K562 (cell line): ENCODE data around the gene SETX. TPM values are rescaled to one million over a fixed set of nuclear protein-coding genes. Genes with fewer than 3 reads are reported as not detected.

ENCODE experiments used
- ATAC-seq: fragments of 200-7000 bp; cut with Tn5 transposase; 3 replicates; pipeline ENCODE4 v1.9.1; 2020; ENCODE audit warnings: moderate library complexity
- BruUV-seq: library from RNA; stranded (reverse); fragments of 400-500 nt; replicated peaks from 2 replicates; lab custom pipeline; 2021; lab: Mats Ljungman, UMichigan
- CTCF ChIA-PET: fragments of 300-600 bp; formaldehyde crosslinking; extraction: SDS; loops from one replicate; lab custom pipeline; 2021; ENCODE audit warnings: low intra/inter-chr PET ratio; lab: Yijun Ruan, JAX
- POLR2A ChIA-PET: fragments of 300-600, 350-650 bp; sonication (Branson Sonifier 250); formaldehyde crosslinking; extraction: SDS; loops from one replicate; lab custom pipeline; 2021; ENCODE audit warnings: antibody characterized with exemption, inconsistent platforms; lab: Yijun Ruan, JAX
- DNase-seq, 4 experiments: peaks; one replicate each; pipeline versions ENCODE4 v3.0.0 to v3.0.0-alpha.2; 2011 to 2018; ENCODE audit warnings: low spot score in 3 of 4, mixed read lengths in 3 of 4; ENCODE audit errors: extremely low read depth in 1 of 4
- FAIRE-seq: peaks from 2 replicates; lab custom pipeline; 2011; peaks lifted over from hg19 to GRCh38; lab: Jason Lieb, UNC
- H2AFZ ChIP-seq: 2 replicates; pipeline ENCODE4 v1.6.0; 2011; ENCODE audit warnings: low read depth, low read length, control low read depth, inconsistent platforms
- H3K27ac ChIP-seq: fragments of 200-600 bp; 3 replicates; pipeline ENCODE4 v1.8.0; 2011; ENCODE audit warnings: low read depth, mild to moderate bottlenecking, control low read depth, inconsistent platforms, low read length, moderate library complexity, mixed read lengths; ENCODE audit errors: extremely low read depth
- H3K27me3 ChIP-seq, 2 experiments: fragments of 300-600 bp in 1 of 2; 2 replicates in 1 of 2; 3 replicates in 1 of 2; pipeline versions ENCODE4 v1.6.0 to v1.8.0; 2011; ENCODE audit warnings: inconsistent platforms in 2 of 2, low read length in 2 of 2, mild to moderate bottlenecking in 1 of 2, mixed read lengths in 1 of 2, moderate library complexity in 1 of 2; ENCODE audit not compliant: control insufficient read depth in 2 of 2, insufficient read depth in 2 of 2
- H3K36me3 ChIP-seq: fragments of 300-600 bp; 3 replicates; pipeline ENCODE4 v1.8.0; 2011; ENCODE audit warnings: mild to moderate bottlenecking, low read length, inconsistent platforms; ENCODE audit not compliant: control insufficient read depth, insufficient read depth
- H3K4me1 ChIP-seq, 2 experiments: fragments of 200-600 bp in 1 of 2; replicated peaks in 1 of 2; 2 replicates in 1 of 2; 3 replicates in 1 of 2; pipeline versions ENCODE4 v1.5.1 to v1.8.0; 2011; ENCODE audit warnings: inconsistent platforms in 2 of 2, low read length in 2 of 2, mild to moderate bottlenecking in 1 of 2, mixed read lengths in 1 of 2, moderate library complexity in 1 of 2; ENCODE audit not compliant: control insufficient read depth in 2 of 2, insufficient read depth in 2 of 2
- H3K4me2 ChIP-seq: 2 replicates; pipeline ENCODE4 v1.6.1; 2011; ENCODE audit warnings: low read length, control low read depth, inconsistent platforms, mixed read lengths; ENCODE audit not compliant: insufficient read depth
- H3K4me3 ChIP-seq: fragments of 200-600 bp; sonication (generic), shearing (Covaris generic); 2 replicates; pipeline ENCODE4 v1.5.1; 2016; ENCODE audit warnings: control low read depth, inconsistent platforms
- H3K79me2 ChIP-seq: fragments of 200-600 bp; 3 replicates; pipeline ENCODE4 v1.8.0; 2011; ENCODE audit warnings: low read length, inconsistent platforms; ENCODE audit not compliant: control insufficient read depth, insufficient read depth
- H3K9ac ChIP-seq, 2 experiments: 2 replicates each; pipeline versions ENCODE4 v1.6.0 to v1.6.1; 2011; ENCODE audit warnings: low read depth in 2 of 2, low read length in 2 of 2, control low read depth in 1 of 2, inconsistent platforms in 1 of 2, mild to moderate bottlenecking in 1 of 2, mixed read lengths in 1 of 2; ENCODE audit not compliant: insufficient read depth in 1 of 2
- H3K9me1 ChIP-seq: one replicate; pipeline ENCODE4 v1.6.0; 2011; ENCODE audit warnings: inconsistent platforms, mild to moderate bottlenecking, low read length, moderate library complexity; ENCODE audit not compliant: control insufficient read depth, insufficient read depth
- H3K9me3 ChIP-seq: replicated peaks from 2 replicates; pipeline ENCODE4 v1.5.1; 2011; ENCODE audit warnings: low read depth, low read length, inconsistent platforms; ENCODE audit not compliant: control insufficient read depth, insufficient read depth
- H4K20me1 ChIP-seq: replicated peaks from 2 replicates; pipeline ENCODE4 v1.6.1; 2011; ENCODE audit warnings: low read length, inconsistent platforms, mixed read lengths; ENCODE audit not compliant: control insufficient read depth, insufficient read depth
- ARNT ChIP-seq, 2 experiments: fragments of 450-650 bp; IDR thresholded peaks; 2 replicates each; pipeline ENCODE4 v1.6.1; 2016; ENCODE audit warnings: mild to moderate bottlenecking in 1 of 2
- BACH1 ChIP-seq: fragments of 200-800 bp; sonication (Bioruptor generic); IDR thresholded peaks from 2 replicates; pipeline ENCODE4 v1.6.1; 2016; ENCODE audit warnings: missing genetic modification characterization, missing compliant biosample characterization
- GABPB1 ChIP-seq: sonication (generic); formaldehyde crosslinking; IDR thresholded peaks from 2 replicates; pipeline ENCODE4 v1.8.0; 2022; ENCODE audit warnings: mild to moderate bottlenecking, missing genetic modification reagents
- HMG20A ChIP-seq: fragments of 450-650 bp; formaldehyde crosslinking; conservative IDR thresholded peaks from 2 replicates; pipeline ENCODE4 v1.4.0; 2020; ENCODE audit warnings: mild to moderate bottlenecking, mixed read lengths
- MEF2A ChIP-seq: IDR thresholded peaks from 2 replicates; pipeline ENCODE4 v1.6.1; 2011; ENCODE audit warnings: low read depth, mild to moderate bottlenecking, low read length, moderate library complexity; ENCODE audit not compliant: control insufficient read depth
- POLR2H ChIP-seq: IDR thresholded peaks from 2 replicates; pipeline ENCODE4 v1.6.1; 2016; ENCODE audit warnings: missing genetic modification characterization, low read depth, mild to moderate bottlenecking, control low read depth, missing compliant biosample characterization, moderate library complexity
- RBM25 ChIP-seq: fragments of 200-400 bp; formaldehyde crosslinking; IDR thresholded peaks from 2 replicates; pipeline ENCODE4 v1.6.1; 2018; ENCODE audit warnings: low read length, low read depth, moderate library complexity; ENCODE audit not compliant: severe bottlenecking
- ZNF146 ChIP-seq: IDR thresholded peaks from one replicate; pipeline ENCODE4 v1.6.1; 2018; ENCODE audit warnings: missing compliant biosample characterization; ENCODE audit not compliant: unreplicated experiment
- ZNF644 ChIP-seq: fragments of 200-800 bp; sonication (Bioruptor generic); IDR thresholded peaks from 2 replicates; pipeline ENCODE4 v1.6.1; 2016; ENCODE audit warnings: low read depth, missing genetic modification characterization, missing compliant biosample characterization
- WGBS: fragments of 100-300 bp; shearing (Covaris generic); methylation state at CpG from one replicate; pipeline ENCODE4 v1.1.6; 2016; ENCODE audit warnings: low coverage, mixed read lengths; ENCODE audit not compliant: insufficient coverage; ENCODE audit errors: missing lambda C conversion rate; 5-methylcytosine and 5-hydroxymethylcytosine counted together
- in situ Hi-C: fragments of 300-500 bp; cut with MboI; formaldehyde crosslinking; loops from 4 replicates; pipeline ENCODE4 v1.15.0; 2018; ENCODE audit warnings: inconsistent platforms, mixed read lengths
- intact Hi-C: fragments of 100-400 bp; cut with micrococcal nuclease; formaldehyde crosslinking; loops from 2 replicates; pipeline ENCODE4 v1.14.2; 2022
- polyA plus RNA-seq, 8 experiments: library from polyadenylated mRNA; depleted of rRNA in 4 of 8; stranded (reverse) in 5 of 8; unstranded in 3 of 8; fragments of >200 nt; fragmentation: Nextera tagmentation in 2 of 8; fragmentation: Illumina TruSeq in 1 of 8; extraction: Ambion mirVana in 2 of 8; extraction: Trizol in 1 of 8; gene quantifications; 2 replicates each; pipeline versions ENCODE4 v1.2.1 to v1.2.3, GENCODE V29; 2011 to 2014; ENCODE audit warnings: inconsistent platforms in 1 of 8, missing spikeins in 1 of 8
- total RNA-seq, 7 experiments: library from RNA; depleted of rRNA in 6 of 7; stranded (reverse); fragments of >200 nt in 6 of 7; fragmentation: Illumina TruSeq in 2 of 7; extraction: Trizol in 2 of 7; gene quantifications; 2 replicates each; pipeline versions ENCODE4 v1.2.1 to v1.2.3, GENCODE V29; 2011 to 2021; ENCODE audit warnings: low replicate concordance in 1 of 7
- TF ChIP-seq, protein P1 (sequence below), 2 experiments: IDR thresholded peaks; 2 replicates each; pipeline ENCODE4 v1.6.1; 2012; ENCODE audit warnings: improper control_type of control experiment in 2 of 2, low read depth in 2 of 2, low read length in 2 of 2, borderline replicate concordance in 1 of 2
- TF ChIP-seq, protein P2 (sequence below), 2 experiments: fragments of 450-650 bp; IDR thresholded peaks; 2 replicates each; pipeline ENCODE4 v1.6.1; 2018; ENCODE audit warnings: mild to moderate bottlenecking in 2 of 2, low read depth in 1 of 2; ENCODE audit not compliant: partially characterized antibody in 2 of 2
- TF ChIP-seq, protein P3 (sequence below): sonication (generic); formaldehyde crosslinking; IDR thresholded peaks from 2 replicates; pipeline ENCODE4 v1.8.0; 2022; ENCODE audit warnings: mild to moderate bottlenecking, missing genetic modification reagents

SETX gene
- total and polyA plus RNA-seq, 9 of the 15 experiments (the other 6 are each of a cell fraction or from before 2014, with no cell fraction given), result 8.7 to 45.7 (median 28.7) TPM

DNA sequence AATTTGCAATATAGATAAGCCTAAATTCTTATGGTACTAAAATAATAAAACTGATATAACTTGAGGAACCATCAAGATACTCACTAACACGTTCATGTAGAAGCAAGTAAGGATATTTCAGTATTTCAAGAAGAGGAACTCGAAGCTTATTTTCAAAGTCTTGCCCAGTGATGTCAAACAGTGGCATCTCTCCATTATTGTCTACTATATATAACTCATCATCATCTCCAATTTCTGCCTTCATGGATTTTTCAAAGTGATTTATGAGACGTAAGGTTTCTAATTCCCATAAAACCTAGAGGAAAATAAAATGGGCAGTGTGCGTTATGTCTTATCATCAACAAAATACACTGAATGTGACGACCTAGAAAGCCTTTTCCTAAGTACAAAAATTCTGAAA, 8.6 kb downstream of the SETX start:
- peaks cover 9% of the 10 kb centered on the region; the same call in 2 of the 3 replicates for H3K79me2 ChIP-seq
- CTCF ChIA-PET, result no interaction called here
- no peak for ATAC-seq
- no peak for TF ChIP-seq BACH1
- no peak for TF ChIP-seq ZNF644
- TF ChIP-seq, protein P1, sequence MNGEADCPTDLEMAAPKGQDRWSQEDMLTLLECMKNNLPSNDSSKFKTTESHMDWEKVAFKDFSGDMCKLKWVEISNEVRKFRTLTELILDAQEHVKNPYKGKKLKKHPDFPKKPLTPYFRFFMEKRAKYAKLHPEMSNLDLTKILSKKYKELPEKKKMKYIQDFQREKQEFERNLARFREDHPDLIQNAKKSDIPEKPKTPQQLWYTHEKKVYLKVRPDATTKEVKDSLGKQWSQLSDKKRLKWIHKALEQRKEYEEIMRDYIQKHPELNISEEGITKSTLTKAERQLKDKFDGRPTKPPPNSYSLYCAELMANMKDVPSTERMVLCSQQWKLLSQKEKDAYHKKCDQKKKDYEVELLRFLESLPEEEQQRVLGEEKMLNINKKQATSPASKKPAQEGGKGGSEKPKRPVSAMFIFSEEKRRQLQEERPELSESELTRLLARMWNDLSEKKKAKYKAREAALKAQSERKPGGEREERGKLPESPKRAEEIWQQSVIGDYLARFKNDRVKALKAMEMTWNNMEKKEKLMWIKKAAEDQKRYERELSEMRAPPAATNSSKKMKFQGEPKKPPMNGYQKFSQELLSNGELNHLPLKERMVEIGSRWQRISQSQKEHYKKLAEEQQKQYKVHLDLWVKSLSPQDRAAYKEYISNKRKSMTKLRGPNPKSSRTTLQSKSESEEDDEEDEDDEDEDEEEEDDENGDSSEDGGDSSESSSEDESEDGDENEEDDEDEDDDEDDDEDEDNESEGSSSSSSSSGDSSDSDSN (IDR thresholded peaks at IDR 0.05; ENCODE audit: borderline replicate concordance in 1 of 2, low read depth in 2 of 2, low read length in 2 of 2), result no peak
- no peak for TF ChIP-seq ARNT (IDR thresholded peaks at IDR 0.05)
- TF ChIP-seq, protein P2, sequence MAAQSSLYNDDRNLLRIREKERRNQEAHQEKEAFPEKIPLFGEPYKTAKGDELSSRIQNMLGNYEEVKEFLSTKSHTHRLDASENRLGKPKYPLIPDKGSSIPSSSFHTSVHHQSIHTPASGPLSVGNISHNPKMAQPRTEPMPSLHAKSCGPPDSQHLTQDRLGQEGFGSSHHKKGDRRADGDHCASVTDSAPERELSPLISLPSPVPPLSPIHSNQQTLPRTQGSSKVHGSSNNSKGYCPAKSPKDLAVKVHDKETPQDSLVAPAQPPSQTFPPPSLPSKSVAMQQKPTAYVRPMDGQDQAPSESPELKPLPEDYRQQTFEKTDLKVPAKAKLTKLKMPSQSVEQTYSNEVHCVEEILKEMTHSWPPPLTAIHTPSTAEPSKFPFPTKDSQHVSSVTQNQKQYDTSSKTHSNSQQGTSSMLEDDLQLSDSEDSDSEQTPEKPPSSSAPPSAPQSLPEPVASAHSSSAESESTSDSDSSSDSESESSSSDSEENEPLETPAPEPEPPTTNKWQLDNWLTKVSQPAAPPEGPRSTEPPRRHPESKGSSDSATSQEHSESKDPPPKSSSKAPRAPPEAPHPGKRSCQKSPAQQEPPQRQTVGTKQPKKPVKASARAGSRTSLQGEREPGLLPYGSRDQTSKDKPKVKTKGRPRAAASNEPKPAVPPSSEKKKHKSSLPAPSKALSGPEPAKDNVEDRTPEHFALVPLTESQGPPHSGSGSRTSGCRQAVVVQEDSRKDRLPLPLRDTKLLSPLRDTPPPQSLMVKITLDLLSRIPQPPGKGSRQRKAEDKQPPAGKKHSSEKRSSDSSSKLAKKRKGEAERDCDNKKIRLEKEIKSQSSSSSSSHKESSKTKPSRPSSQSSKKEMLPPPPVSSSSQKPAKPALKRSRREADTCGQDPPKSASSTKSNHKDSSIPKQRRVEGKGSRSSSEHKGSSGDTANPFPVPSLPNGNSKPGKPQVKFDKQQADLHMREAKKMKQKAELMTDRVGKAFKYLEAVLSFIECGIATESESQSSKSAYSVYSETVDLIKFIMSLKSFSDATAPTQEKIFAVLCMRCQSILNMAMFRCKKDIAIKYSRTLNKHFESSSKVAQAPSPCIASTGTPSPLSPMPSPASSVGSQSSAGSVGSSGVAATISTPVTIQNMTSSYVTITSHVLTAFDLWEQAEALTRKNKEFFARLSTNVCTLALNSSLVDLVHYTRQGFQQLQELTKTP (IDR thresholded peaks at IDR 0.05; ENCODE audit: low read depth in 1 of 2, partially characterized antibody in 2 of 2), result no peak
- no peak for TF ChIP-seq POLR2H
- no peak for TF ChIP-seq RBM25
- TF ChIP-seq, protein P3, sequence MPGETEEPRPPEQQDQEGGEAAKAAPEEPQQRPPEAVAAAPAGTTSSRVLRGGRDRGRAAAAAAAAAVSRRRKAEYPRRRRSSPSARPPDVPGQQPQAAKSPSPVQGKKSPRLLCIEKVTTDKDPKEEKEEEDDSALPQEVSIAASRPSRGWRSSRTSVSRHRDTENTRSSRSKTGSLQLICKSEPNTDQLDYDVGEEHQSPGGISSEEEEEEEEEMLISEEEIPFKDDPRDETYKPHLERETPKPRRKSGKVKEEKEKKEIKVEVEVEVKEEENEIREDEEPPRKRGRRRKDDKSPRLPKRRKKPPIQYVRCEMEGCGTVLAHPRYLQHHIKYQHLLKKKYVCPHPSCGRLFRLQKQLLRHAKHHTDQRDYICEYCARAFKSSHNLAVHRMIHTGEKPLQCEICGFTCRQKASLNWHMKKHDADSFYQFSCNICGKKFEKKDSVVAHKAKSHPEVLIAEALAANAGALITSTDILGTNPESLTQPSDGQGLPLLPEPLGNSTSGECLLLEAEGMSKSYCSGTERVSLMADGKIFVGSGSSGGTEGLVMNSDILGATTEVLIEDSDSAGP (CRISPR knock-in tag), result no peak
- TF ChIP-seq HMG20A (CRISPR knock-in tag), result no peak
- no peak for TF ChIP-seq MEF2A
- no peak for TF ChIP-seq ZNF146
- no peak for TF ChIP-seq GABPB1 (CRISPR knock-in tag)

More for the DNA sequence above, 8.6 kb downstream of the SETX start:
- in situ Hi-C loops, result no loop called here
- Histone ChIP-seq H3K9ac (no peak overlapping the region), H3K4me2 (no peak overlapping the region), H3K9me3 (no peaks in the 10 kb centered on the region), H3K36me3 (peaks cover 91% of the 10 kb centered on the region), H2AFZ (no peak overlapping the region), H3K9me1 (no peaks in the 10 kb centered on the region), H4K20me1 (no peaks in the 10 kb centered on the region), H3K4me1 (no peaks in the 10 kb centered on the region), H3K27ac (no peak overlapping the region), H3K27me3 (no peaks in the 10 kb centered on the region), H3K4me3 (no peak overlapping the region)
- DNase-seq (no peak), FAIRE-seq (no peak)
- intact Hi-C loops, result no loop called here
- POLR2A ChIA-PET, result interaction anchor here (0.6 to 1.3 kb wide), 2 partner anchors 9 to 199 kb away, joined by 3 read pairs; partner anchors contain the start of gene SETX
- no TSS peak for BruUV-seq
- WGBS, result 85% methylated on average over 5 of the region's 5 CpGs
